Myocyte (in vitro differentiated cells): ENCODE data around the gene MYL3. TPM values are rescaled to one million over a fixed set of nuclear protein-coding genes. Genes with fewer than 3 reads are reported as not detected.

Experiments used
- DNase-seq: peaks from one replicate; pipeline ENCODE4 v3.0.0-alpha.2; 2012; ENCODE audit warnings: low read depth
- total RNA-seq: library from RNA; depleted of rRNA; stranded (reverse); fragments of >200 nt; gene quantifications from 2 replicates; pipeline ENCODE4 v1.2.3, GENCODE V29; 2014

Gene MYL3
- total RNA-seq, 1 donor from 2014 or later = 7.8 TPM

DNA sequence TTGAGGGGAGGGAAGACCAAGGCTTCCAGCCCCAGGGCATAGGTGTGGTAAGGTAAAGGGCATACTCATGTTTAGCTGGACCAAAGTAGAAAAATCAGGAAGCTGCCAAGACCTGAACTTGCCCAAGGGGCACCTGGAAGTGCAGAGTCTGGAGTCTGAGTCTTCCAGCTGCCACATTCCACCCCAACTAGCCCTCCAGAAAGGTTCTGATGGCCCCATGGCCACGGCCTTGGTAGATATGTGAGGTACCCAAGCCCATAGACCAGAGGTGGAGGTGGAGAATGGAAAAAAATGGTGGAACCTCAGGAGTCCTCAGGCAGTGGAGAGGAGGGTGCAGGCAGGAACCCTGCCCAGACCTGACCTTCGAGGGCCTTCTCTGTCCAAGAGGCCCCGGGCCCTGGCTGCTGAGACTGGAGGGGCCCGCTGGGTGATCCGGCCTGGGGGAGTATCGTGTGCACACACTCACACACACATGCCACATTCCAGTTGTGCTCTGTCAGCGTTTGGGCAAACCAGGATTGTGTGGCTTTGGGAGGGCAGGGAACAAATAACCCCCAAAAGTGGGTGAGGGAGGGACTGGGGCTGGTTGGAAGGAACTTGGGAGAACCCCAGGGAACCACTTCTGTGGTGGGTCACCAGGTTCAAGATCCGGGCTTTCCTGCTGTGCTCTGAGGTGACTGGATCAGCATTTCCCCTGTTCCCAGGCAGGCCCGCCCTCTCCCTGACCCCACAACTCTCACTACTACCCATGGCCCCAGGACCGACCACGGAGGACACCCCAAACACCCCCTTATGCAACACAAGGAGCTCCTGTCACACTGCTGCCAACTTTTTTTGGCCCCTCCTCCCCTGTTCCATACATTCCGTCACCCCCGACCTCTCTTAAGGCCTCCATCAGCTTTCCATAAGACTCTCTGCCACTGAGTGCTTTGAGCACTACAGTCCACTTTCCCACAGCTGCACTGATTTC lies 11.6 kb downstream of the MYL3 start:
- no peak for DNase-seq

DNA sequence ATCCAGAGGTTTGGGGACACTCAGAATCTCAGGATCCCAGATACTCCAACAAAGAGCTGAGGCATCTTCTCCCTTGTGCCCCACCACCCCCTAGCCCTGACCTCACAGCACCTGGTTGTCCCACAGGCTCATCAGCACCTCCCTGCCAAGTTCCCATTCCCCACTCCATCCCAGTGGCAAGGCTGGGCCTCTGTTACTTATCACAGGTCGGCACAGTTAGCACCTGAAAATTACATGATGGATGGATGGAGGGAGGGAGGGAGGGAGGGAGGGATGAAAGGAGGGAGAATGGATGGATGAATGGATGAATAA lies 12.8 kb downstream of the MYL3 start:
- no peak for DNase-seq

GRCh38 chr3:46849686-46850467 lies 13.4 kb downstream of the MYL3 start:
- DNase-seq = no peak

- no peak for DNase-seq
These were observed 14.1 kb downstream of the MYL3 start for GRCh38 chr3:46849045-46849631.

GRCh38 chr3:46848271-46849044 lies 14.8 kb downstream of the MYL3 start:
- DNase-seq = no peak

DNA sequence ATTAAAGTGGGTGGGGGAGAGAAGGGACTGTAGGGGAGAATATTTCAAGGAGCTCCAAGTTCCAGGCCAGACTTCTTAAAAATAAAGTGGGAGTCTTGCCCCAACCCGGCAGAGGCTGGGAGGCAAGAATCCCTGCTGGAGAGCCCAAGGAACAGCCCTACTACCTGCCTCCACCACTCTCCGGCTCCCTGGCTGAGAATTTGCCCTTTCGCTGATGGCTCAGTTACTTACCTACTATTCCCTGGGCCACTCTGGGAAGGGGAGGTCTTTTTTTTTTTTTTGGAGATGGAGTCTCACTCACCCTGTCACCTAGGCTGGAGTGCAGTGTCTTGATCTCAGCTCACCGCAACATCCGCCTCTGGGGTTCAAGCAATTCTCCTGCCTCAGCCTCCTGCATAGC lies 15.5 kb downstream of the MYL3 start:
- no peak for DNase-seq

GRCh38 chr3:46846624-46847542 lies 16.4 kb downstream of the MYL3 start:
- no peak for DNase-seq

- peak; percentile 69 for DNase-seq
These were observed 17.2 kb downstream of the MYL3 start for GRCh38 chr3:46845860-46846623.

- peak; percentile 68 for DNase-seq
These were observed 17.8 kb downstream of the MYL3 start for GRCh38 chr3:46845397-46845859.

DNA sequence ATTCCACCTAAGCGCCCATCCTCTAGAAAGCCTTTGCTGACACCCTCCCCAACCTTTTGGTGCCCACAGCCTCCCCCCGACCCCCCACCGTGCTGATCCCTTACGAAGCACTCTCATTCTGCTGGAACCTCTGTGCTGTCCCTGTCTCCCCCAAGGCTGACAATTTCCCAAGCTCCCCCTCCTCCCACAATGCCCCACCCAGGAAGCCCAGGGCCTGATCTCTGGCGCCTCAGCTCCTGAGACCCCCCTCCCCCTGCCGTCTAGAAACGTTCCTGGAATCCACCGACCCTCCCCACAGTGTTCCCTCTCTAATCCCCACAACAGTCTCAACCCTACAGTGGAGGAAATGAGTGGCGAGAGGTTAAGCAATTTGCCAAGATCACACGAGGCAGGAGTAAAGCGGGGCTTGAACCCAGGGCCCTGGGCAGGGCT lies 18.3 kb downstream of the MYL3 start:
- DNase-seq = no peak

DNA sequence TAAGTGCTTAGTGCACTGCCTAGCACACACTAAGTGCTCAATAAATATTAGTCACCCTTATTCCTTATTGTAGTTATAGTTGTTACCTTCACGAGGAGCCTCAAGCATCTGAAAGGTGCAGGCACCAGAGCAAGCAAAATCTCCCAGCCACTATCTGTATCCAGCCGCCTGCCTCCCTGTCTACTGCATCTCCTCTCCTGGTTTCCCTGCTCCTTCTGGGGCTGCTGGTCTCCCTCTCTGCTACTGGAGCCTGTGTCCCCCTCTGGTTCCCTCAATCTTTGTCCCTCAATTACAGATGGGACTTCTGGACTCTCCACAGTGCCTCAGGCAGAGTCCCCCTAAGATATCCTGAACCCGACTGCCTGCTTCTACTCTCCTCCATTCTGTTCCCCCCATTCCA lies 18.8 kb downstream of the MYL3 start:
- DNase-seq = no peak

DNA sequence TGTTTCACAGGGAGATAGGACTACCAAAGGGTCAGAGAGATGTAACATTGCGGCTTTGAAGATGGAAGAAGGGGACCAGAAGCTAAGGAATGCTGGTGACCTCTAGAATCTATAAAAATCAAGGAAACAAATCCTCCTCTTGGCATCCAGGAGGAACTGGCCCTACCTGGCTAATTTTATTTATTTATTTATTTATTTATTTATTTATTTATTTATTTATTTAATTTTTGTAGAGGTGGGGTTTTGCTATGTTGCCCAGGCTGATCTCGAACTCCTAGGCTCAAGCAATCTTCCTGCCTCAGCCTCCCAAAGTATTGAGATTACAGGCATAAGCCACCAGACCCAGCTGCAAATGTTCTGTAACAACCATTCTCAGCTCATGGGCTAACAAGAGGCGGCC lies 19.7 kb downstream of the MYL3 start:
- no peak for DNase-seq

DNA sequence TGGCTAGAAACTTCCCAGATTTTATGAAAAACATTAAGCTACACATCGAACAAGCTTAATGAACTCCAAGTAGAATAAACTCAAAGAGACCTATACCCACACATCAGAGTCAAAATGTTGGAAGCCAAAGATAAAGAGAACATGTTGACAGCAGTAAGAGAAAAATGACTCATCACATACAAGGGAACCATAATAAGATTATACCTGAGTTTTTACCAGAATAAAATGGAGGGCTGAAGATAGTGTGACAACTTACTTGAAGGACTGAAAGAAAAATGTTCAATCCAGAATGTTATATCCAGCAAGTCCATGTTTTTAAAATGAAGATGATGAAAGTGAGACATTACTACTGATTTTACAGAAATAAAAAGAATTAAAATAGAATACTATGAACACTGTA lies 22.8 kb downstream of the MYL3 start:
- no peak for DNase-seq

GRCh38 chr3:46838301-46838700 lies 24.9 kb downstream of the MYL3 start:
- DNase-seq = no peak

- DNase-seq = no peak
These were observed 27.8 kb downstream of the MYL3 start for GRCh38 chr3:46835491-46835890.

- no peak for DNase-seq
These were observed 28.2 kb downstream of the MYL3 start for GRCh38 chr3:46835054-46835453.

- no peak for DNase-seq
These were observed 29.6 kb downstream of the MYL3 start for GRCh38 chr3:46833346-46834300.

DNA sequence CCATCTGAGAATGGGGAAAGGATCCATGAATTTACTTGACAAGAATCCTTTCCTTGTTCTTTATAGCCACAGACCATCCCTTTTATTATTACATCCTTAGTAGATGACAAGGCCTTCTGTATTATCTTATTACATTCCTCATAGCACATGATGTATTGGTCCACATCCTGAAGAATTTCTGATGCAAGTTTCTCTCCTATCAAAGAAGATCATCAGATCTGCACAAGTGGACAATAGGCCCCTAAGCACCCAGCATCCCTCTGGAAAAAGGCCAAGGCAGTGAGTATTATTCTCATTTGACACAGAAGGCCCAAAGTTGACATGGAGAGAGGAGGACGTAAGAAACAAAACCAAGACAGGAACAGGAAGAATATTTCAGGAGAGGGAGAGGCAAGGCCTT lies 31.4 kb downstream of the MYL3 start:
- no peak for DNase-seq
